GM19468 (cell line): ENCODE results near the gene CLEC2B.

Experiments used
- ATAC-seq: cut with Tn5 transposase; IDR thresholded peaks from one replicate; pipeline ENCODE4 v1.9.1; 2021; ENCODE audit warnings: mild to moderate bottlenecking, moderate library complexity, moderate number of reproducible peaks; ENCODE audit not compliant: unreplicated experiment; ENCODE audit errors: extremely low read depth

Gene CLEC2B

DNA sequence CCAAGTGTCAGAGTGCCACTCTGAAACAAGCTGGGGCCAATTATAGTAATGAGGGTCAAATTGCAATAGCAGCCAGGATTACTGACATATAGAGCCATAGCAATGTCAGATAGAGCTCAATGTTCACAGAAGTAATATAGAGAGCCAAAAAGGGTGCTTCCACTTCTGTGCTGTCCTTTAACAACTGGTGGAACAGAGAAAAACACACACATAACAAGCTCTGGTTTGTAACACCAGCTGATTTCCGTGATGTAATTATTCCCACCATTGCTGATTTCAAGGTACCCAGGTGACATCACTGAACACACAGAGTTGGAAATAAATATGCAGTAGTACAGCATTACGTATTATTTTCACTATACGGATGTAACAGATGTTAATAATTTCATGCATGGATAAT, 3.0 kb upstream of the CLEC2B start:
- ATAC-seq: no peak

DNA sequence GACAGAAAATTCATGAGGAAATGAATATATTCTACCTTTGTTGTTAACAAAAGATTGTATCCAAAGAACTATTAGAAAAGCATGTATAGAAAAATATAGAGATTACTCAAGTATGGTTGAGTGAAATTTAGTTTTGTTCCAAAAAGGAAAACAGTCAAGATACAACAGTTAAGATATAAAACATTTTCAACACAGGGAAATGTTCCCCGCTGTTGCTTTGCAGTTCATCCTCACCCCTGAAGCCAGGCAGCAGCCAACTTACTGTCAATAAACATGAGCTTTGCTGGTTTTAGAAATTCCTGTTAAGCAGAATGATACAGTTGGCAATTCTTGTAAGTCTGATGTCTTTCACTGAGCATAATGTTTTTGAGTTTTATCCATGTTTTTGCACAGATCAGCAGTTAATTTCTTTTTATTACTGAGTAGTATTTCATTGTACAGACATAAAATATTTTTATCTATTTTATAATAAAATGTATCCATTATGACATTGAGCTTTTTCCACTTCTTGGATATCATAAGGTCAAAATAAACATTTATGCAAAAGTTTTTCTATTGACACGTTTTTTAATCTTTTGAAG, 1.2 kb upstream of the CLEC2B start:
- ATAC-seq: no peak

DNA sequence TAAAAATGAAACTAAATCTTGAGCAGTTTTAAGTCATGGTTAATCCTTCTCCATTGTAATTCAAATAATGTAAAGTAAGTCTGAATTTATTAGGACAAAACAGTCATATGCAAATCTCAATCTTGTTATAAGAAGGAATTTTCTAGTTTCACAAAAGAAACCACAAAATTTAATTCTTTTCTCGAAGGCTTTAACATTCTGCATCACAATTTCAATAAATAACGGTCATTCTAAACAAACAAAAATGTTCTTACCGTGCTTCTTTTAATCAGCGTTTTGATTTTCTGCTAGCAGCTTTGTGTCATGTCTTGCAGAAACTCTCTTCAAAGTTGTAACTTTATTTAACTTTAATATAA, 225 bp downstream of the CLEC2B start:
- ATAC-seq: no peak

DNA sequence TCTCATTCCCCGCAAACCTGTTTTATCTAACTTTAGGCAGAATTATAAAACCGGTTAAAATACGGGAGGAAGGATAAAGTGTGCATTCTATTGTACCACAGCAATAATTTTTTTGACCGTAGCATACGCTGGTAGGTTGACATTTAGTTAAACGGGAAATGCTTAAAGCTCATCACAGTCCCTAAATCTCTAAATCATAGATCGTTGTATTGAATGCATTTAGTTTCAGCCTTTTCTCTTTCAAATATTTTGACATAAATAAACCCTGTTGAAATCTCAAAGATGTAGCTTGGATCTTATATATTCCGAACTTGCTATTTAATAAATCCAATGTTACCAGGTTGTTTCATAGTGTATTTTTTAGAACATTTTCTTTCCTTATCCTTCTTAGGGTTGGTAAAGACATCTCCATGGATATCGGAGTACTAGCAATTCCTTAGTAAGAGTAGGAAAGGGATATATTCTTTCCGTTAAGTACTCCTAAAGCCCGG, 798 bp downstream of the CLEC2B start:
- no peak for ATAC-seq

GRCh38 chr12:9867531-9867930, 1.6 kb downstream of the CLEC2B start:
- ATAC-seq: no peak

GRCh38 chr12:9866860-9867269, 2.3 kb downstream of the CLEC2B start:
- ATAC-seq: no peak

DNA sequence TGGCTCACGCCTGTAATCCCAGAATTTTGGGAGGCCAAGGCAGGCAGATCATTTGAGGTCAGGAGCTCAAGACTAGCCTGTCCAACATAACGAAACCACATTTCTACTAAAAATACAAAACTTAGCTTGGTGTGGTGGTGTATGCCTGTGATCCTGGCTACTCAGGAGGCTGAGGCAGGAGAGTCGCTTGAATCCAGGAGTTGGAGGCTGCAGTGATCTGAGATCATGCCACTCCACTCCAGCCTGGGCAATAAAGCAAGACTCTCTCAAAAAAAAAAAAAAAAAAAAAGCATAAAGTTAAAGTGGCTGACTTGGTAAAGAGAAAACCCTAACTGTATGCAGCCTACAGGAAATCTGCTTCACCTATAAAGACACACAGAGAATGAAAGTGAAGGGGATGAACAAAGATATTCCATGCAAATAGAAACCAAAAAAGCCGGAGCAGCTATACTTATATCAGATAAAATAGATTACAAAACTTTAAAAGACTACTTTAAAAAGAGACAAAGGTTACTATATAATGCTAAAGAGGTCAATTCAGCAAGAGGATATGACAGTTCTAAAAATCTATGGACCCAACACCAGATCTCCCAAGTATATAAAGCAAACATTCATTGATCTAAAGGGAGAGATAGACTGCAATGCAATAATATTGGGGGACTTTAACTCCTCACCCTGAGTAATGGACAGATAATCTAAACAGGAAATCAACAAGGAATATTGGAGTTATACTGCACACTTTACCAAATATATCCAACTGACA, 4.1 kb downstream of the CLEC2B start:
- ATAC-seq: no peak

DNA sequence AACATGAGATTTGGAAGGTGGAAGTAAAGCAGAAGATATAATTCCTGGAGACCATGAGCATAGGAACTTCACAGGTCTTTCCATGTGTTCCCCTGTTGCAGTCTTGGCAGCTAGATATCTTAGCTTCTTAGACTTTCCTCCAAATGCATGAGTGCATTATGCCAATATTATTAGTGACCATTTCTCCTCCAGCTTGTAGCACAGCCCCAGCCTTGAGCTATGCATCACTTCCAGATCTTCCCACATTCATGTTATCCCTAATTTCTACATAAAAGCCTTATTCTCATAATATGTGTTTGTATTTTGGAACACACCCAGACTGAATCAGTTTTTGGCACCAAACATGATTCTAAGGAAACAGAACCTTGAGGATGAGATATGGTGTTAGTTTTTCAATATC, 11.0 kb downstream of the CLEC2B start:
- ATAC-seq: no peak

- no peak for ATAC-seq
Observed at GRCh38 chr12:9856894-9857293, 12.3 kb downstream of the CLEC2B start.

GRCh38 chr12:9856151-9856550, 13.0 kb downstream of the CLEC2B start:
- no peak for ATAC-seq

DNA sequence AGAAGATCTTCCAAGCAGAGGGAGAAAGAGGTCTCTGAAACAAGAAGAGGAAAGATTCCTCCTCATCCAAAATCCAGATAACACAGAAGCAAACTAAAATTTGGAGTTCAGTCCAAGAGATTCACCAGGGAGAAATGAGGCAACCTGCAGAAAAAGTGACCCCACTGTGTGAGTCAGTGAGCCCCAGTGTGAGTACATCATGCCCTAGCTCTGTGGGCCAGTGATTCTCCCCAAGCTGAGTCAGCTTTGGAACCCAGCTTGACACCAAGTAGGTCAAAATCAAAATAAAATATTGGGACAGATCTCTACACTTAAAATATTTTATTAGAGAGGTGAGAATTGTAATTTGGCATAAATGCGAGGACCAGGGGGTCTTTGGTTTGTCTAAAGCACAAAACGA, 17.2 kb downstream of the CLEC2B start:
- ATAC-seq: no peak

- ATAC-seq: no peak
Observed at GRCh38 chr12:9851050-9851449, 18.1 kb downstream of the CLEC2B start.

- no peak for ATAC-seq
Observed at GRCh38 chr12:9848899-9849298, 20.3 kb downstream of the CLEC2B start.

DNA sequence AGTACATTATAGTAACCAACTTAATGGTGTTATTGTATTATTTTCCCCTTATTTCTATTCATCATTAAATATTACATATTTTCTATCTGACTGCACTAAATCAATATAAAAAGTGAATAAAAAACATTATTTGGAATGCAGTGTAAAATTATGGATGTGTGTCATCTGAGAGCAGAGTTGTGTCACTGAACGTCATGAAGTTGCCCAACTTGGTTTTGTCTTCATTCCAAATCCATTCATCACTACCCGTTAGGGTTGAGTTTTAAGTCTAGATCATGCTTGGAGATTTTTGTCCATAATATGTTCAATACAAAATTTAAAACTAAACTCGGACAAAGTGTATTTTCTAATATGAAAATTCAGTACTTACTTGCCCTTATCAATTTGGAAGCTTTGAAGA, 25.7 kb downstream of the CLEC2B start:
- ATAC-seq: no peak

GRCh38 chr12:9831720-9832119, 37.4 kb downstream of the CLEC2B start:
- no peak for ATAC-seq

- ATAC-seq: no peak
Observed at GRCh38 chr12:9829982-9830381, 39.2 kb downstream of the CLEC2B start.

GRCh38 chr12:9829483-9829882, 39.7 kb downstream of the CLEC2B start:
- ATAC-seq: no peak

GRCh38 chr12:9827209-9827888, 41.8 kb downstream of the CLEC2B start, which contains the start of gene KLRF1:
TSS of gene KLRF1 (plus strand) at chr12:9827481. CDS start at chr12:9827545, 64 bp downstream.
- ATAC-seq: no peak

GRCh38 chr12:9820281-9820930, 48.7 kb downstream of the CLEC2B start:
- no peak for ATAC-seq

- peak; percentile 57 for ATAC-seq
Observed at GRCh38 chr12:9813821-9814798, 55.0 kb downstream of the CLEC2B start.
